ENCODE data around the gene KATNAL2.

- TF ChIP-seq CTCF (IDR thresholded peaks at IDR 0.05 in 2 of 3, conservative IDR thresholded peaks at IDR 0.05 in 1 of 3; ENCODE audit: control insufficient read depth in 2 of 3, extremely low read depth in 1 of 3, insufficient read depth in 1 of 3, low read depth in 3 of 3, low read length in 3 of 3) (no peak), MXI1 (IDR thresholded peaks at IDR 0.05; ENCODE audit: low read depth, low read length) (no peak), EGR1 (IDR thresholded peaks at IDR 0.05; ENCODE audit: borderline replicate concordance in 1 of 2, low read depth in 2 of 2, low read length in 2 of 2) (no peak)
These were observed 14.0 kb upstream of the KATNAL2 start for GRCh38 chr18:46903406-46903805.
